H1 (cell line): Measurements from ENCODE around the gene CCR2. TPM values are rescaled to one million over a fixed set of nuclear protein-coding genes. Genes with fewer than 3 reads are reported as not detected.

Source experiments
- POU5F1 ChIP-seq: IDR thresholded peaks from 2 replicates; pipeline ENCODE4 v1.6.1; 2011; ENCODE audit warnings: low read depth, mild to moderate bottlenecking, low read length, moderate library complexity
- SP1 ChIP-seq: IDR thresholded peaks from 2 replicates; pipeline ENCODE4 v1.6.1; 2011; ENCODE audit warnings: low read depth, low read length
- polyA plus RNA-seq, 7 experiments: library from polyadenylated mRNA; depleted of rRNA in 3 of 7; stranded (reverse) in 5 of 7; unstranded in 2 of 7; fragments of >200 nt in 5 of 7; fragments of 200-250 nt in 2 of 7; gene quantifications; 1 replicate in 5 of 7; 2 replicates in 1 of 7; 4 replicates in 1 of 7; pipeline versions ENCODE4 v1.2.1 to v1.2.3, GENCODE V29; 2011 to 2013; ENCODE audit warnings: missing spikeins in 2 of 7, mixed read lengths in 2 of 7
- total RNA-seq: library from RNA; stranded (reverse); fragmentation: NEBNext Ultra II Directional; extraction: Animal tissue kit (Norgen Biotek cat#: 25700); gene quantifications from 2 replicates; pipeline ENCODE4 v1.2.1, GENCODE V29; 2021

Gene CCR2
- total and polyA plus RNA-seq, 2 of the 8 experiments (the other 6 are each of a cell fraction or from before 2014, with no cell fraction given): not detected

DNA sequence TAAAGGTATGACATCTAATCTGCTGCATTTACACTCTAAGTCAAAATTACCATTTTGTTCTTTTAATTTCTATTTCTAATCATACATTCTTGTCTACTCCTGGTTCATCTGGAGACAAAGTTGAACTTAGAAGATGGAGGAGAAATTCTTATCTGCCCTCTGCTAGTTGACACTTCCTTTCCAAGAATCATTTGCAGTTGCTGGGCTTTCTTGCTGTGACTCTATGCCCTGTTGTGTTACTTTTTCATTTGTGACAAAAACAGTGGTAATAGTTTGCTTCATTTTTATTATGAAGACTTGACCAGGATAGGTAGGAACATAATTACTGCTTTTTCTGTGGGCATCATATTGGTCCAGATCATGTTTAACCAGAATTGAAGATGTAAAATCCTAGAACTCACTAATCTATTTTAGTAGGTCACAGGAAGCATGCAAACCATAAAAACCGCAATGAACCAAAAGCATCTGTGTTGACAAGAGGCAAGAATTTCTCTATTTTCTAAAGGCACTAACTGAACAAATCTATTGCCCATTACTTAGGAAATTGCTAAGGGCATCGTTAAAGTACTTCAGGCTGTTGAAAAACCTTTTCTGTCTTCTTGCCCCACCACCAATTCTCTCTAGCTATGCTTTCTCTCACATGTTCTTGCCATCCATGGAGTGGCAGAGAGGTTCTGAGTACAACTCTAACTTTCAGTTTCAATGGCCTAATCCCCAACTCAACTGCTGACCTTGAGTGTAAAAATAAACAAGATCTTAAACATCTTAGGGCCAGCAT is 4.2 kb upstream of the CCR2 start (continued):
- no peak for TF ChIP-seq SP1
- no peak for TF ChIP-seq POU5F1
